HG03342 (cell line): ENCODE data around the gene SNCB.

Source experiments
- ATAC-seq: cut with Tn5 transposase; IDR thresholded peaks from one replicate; pipeline ENCODE4 v1.9.1; 2021; ENCODE audit warnings: mild to moderate bottlenecking, moderate library complexity; ENCODE audit not compliant: unreplicated experiment

The SNCB gene

GRCh38 chr5:176646049-176646706, 15.8 kb upstream of the SNCB start:
- no peak for ATAC-seq

GRCh38 chr5:176644878-176645670, 14.7 kb upstream of the SNCB start:
- ATAC-seq: no peak

GRCh38 chr5:176644294-176644693, 14.0 kb upstream of the SNCB start:
- no peak for ATAC-seq

GRCh38 chr5:176643491-176644219, 13.3 kb upstream of the SNCB start:
- no peak for ATAC-seq

- ATAC-seq: no peak
These were observed 12.5 kb upstream of the SNCB start for GRCh38 chr5:176642675-176643490.

- ATAC-seq: no peak
These were observed 10.3 kb upstream of the SNCB start for GRCh38 chr5:176640616-176641015.

- ATAC-seq: no peak
These were observed 9.6 kb upstream of the SNCB start for GRCh38 chr5:176639981-176640380.

GRCh38 chr5:176639208-176639607, 8.9 kb upstream of the SNCB start:
- no peak for ATAC-seq

GRCh38 chr5:176638437-176638836, 8.1 kb upstream of the SNCB start:
- no peak for ATAC-seq

GRCh38 chr5:176637556-176637955, 7.2 kb upstream of the SNCB start:
- ATAC-seq: no peak

- no peak for ATAC-seq
These were observed 6.1 kb upstream of the SNCB start for GRCh38 chr5:176636426-176636825.

- no peak for ATAC-seq
These were observed 3.3 kb upstream of the SNCB start for GRCh38 chr5:176633598-176633997.

GRCh38 chr5:176632745-176633144, 2.4 kb upstream of the SNCB start:
- no peak for ATAC-seq

GRCh38 chr5:176631383-176632200, 1.3 kb upstream of the SNCB start:
- ATAC-seq: no peak

- ATAC-seq: no peak
These were observed 418 bp upstream of the SNCB start for GRCh38 chr5:176630681-176631222.

- ATAC-seq: no peak
These were observed 949 bp downstream of the SNCB start for GRCh38 chr5:176629317-176629852.

GRCh38 chr5:176628406-176629228, 1.7 kb downstream of the SNCB start:
- ATAC-seq: no peak

- ATAC-seq: no peak
These were observed 2.8 kb downstream of the SNCB start for GRCh38 chr5:176627582-176627981.

- no peak for ATAC-seq
These were observed 3.5 kb downstream of the SNCB start for GRCh38 chr5:176626876-176627236.
